GM18498 (cell line): ENCODE results near the gene CPT2.

Experiments
- ATAC-seq: cut with Tn5 transposase; IDR thresholded peaks from one replicate; pipeline ENCODE4 v1.9.1; 2021; ENCODE audit warnings: mild to moderate bottlenecking, moderate library complexity; ENCODE audit not compliant: unreplicated experiment

Gene CPT2

DNA sequence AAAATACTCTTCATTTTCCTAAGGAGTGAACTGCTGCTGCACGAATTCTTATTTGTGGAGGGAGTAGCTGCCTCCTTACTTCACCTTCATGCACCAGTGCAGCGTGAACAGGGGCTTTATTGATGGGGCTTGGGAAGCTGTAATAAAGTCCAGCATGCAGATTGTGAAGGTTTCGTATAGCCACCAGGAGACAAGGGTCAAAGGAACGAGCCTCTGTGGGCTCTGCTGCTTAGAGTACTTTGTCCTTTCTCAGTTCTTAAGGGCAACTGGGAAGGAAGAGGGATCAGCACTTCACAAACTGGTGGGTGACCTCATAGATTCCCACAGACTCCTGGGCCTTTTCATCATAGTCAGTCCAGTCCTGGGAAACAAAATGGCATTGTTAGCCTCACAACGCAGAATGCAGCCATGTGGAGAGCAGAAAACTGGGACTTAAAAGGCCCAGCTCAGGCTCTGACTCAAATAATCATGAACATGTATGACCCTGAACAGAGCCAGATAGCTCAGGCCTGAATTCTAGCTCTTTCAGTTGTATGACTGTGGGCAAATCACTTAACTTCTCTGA is 17.8 kb downstream of the CPT2 start:
- ATAC-seq: no peak

DNA sequence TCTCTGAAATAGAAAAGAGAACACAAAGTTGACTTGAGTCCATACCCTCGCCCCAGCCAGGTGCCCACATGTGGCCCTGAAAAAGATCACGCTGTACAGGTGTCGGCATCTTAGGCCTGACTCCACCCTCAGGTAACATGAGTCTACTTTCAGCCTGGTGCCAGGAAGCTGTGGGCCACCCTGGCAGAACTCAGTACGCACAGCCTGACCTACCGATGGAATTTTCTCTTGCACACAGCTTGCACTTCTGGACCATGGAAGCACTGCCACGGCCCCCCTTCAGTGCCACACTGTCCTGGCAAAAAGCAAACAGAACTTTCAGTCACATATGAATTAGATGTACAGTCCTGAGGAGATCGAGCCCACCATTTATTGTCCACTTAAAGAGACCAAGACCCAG is 21.6 kb downstream of the CPT2 start:
- no peak for ATAC-seq

DNA sequence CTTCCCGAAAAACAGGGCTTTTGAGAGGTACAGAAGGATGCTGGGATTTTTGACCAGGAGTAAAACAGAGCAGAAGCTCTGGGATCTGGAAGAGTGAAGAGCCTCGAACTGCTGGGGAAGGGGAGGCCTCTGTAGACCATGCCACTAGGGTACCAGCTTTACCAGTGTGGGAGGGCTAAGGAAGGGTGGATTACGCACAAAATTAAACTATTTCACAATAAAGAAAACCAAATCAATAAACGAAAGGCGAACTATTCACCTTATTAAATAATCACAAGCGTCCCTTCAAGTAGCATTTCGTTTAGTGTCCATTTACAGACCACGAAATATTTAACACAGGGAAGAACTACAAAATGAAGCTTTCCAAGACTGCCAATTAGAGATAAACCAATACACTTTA is 23.1 kb downstream of the CPT2 start:
- no peak for ATAC-seq

DNA sequence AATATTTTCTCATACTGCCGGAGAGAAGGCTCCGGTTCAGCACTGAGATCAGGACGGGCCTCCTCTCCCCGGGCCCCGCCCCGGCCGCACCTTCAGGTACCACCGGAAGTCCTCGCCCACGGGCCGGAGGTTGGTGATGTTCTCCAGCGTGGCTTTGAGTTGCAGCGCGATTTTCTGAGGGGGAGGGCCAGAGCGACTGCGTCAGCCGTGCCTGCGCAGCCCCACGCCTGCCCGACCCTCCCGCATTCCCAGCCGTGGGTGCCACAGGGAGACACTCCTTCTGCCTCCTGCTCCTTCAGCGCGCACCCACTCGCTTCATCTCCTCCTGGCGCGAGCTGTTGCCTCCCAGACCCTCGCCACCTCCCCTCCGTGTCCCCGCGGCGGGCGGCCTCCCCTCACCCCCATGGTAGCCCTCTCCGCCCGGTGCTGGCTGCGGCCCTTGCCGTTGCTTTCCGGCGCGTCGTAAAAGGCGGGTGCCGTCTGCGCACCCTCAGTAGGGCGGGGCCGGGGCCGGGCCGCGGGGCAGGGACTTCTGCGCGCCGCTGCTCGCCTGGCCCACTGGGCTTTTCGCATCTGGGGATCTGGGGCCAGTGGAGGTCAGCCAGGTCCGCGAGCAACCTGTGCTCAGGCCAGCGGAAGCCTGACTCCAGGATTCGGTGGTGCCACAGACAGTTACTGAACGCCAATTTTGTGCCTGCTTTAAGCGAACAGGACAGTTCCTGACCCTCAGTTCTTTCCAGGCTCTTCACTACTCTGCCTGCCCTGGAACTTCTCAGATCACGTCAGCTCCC is 23.7 kb downstream of the CPT2 start, which contains the start of gene CZIB:
TSS of gene CZIB (minus strand) at position 464 of the 791 bp plus-strand sequence. CDS start at position 405, 59 bp downstream.
- ATAC-seq: peak; percentile 93

DNA sequence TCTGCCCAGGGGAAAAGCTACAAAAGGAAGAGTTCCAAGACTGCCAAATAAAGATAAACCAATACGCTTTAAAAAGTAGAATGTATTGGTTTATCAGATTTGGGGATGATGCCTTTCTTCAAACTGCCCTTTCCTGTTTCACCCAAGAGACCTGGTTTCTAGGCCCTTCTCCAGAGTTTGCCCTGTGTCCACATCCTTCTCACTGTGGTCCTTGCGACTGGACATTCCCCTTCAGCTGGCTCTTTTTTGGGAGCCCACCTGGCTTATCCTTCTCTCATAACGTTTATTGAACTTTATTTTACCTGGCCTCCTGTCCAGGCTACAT is 24.3 kb downstream of the CPT2 start:
- ATAC-seq: no peak

DNA sequence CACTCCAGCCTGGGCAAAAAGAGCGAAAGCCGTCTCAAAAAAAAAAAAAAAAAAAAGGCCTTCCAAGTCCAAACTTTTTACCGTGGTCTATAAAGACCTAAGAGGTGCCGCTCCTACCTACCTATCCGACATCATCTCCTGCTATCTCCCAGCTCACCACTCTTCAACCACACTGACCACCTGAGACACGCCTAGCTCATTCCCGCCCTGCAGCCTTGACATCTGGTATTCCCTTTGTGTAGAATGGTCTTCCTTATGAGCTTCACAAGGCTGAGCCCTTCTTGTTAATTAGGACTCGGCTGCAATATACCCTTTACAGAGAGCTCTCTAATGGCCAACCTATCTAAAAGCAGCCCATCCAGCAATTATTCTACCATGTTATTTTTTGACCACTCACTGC is 41.0 kb downstream of the CPT2 start:
- no peak for ATAC-seq

DNA sequence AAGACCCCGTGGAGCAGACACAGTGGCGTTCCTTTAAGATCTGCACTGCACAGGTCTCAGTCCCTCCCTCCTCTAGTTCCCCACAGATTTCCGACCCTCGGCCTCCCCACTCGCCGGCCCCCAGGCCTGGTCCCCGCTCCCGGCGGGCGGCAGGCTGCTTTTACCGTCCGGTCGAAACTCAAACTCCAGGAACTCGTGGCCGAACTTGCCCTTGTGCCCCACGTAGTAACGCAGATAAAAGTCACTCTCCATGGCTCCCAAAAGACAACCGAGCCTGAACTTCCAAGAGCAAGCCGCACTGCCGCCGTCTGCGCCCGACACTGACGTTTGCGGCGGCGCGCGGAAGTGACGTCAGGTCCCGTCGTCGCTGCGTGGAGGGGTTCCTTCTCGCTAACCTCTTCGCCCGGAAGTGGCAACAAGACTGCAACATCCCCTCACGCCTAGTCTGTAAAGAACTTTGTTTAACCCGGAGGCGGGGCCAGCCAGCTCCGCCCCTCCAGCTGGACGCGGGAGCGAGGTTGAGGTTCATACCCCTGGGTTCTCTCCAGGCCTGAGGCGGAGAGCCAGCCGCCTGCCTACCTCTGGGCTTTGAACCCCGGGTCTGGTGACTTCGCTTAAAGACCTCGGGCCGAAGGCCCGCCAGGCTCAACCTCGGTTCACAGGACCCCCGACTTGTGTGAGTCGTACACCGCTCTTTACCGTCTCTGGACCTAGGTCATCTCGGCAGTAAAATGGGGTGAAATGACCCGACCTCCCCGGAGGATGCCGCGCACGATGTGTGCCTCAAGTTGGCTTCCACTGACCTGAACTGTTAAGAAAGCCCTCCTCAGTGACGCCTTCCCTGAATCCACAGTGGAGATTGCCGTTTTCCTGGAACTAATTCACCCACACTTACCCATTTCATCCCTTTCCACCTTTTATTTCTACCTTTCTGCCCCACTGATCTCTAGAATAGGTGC is 41.9 kb downstream of the CPT2 start, which contains the start of gene MAGOH:
TSS of gene MAGOH (minus strand) at position 322 of the 959 bp plus-strand sequence. CDS start at position 252, 70 bp downstream.
- ATAC-seq: peak; percentile 97

DNA sequence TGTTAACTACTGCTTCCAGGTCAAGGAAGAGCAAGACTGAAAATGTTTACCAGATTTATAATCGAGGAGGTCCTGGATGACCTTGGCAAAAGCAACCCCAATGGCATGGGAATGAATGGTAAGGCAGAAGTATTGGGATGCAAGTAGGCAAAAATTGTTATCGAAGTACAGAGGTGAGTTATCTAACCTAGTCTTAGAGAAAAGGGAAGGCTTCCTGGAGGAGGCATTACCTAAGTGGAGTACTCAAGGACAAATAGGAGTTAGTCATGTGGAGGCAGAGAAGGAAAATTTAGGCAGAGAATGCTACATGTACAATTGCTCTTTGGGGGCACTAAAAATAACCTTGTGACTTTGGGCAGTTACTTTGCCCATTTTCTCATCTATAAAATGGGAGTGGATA is 45.2 kb downstream of the CPT2 start:
- ATAC-seq: no peak

DNA sequence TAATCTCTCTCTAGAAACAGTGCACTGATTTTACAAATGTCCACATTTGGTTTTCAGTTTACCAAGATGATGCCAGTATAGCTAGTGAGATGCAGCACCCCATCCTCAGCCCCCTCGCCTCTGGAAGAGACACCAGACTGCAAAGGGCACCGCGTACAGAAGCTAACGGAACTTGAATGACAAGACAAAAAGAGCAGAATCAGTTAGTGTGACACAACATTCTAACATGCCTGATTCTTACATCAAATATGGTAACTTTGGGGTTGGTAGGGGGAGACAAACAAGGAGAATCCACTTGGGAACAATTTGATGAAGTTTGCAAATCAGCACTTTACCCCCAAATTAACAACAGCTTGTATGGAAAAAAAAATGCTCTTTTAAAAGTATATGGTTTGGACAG is 45.8 kb downstream of the CPT2 start:
- ATAC-seq: no peak

DNA sequence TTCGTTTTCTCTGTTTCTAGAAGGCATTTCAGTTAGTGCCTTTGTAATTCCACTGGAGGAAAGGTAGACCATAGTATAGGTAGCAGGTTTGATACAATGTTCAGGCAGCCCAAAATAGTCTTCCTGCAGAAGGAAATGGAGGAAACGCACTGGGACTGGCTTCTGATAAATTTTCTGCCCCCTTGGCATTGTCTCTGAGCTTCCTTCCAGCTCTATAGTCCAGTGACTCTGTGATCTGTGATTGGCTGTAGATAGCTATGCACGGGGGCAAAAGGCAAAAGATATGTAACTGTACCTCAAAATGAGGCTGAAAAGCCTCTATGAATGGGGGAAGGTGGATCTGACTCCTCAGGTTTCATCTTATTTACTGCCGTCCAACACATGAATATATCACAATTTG is 47.5 kb downstream of the CPT2 start:
- no peak for ATAC-seq

DNA sequence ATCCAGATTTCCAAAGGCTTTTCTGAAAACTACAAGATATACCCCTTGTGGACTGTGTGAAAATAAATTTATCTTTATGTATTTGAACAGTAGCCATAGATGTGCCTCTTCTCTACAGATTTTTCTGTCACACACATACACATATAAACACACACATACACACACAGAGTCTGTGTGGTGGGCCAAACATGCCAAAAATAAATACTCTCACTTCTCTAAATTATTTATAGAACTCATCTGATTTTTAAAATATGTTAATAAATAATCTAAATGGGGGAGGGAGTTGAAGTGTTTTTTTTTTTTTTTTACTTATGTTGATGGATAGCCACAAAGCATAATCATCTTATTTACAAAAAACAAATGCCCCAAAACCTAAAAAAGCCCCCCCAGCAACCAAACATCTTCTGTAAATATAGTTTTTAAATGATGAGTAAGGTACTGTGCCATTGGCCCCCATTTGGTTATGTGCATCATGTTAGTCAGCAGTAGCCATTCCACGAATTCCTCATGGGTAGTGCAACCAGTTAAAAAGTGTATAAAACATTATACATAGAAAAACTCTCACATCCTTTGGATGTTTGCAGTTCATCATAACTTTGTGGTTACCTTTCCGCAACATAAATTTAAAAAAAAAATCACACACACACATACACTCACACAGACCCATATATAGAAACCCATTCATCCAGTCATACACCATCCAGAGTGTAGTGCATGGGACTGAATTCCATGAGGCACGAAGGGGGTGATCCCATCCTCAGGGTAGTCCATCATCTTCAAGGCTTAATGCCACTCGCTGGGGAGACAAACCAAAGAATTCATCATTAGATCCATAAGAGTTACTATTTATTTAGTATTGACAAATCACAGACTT is 49.9 kb downstream of the CPT2 start:
- no peak for ATAC-seq

DNA sequence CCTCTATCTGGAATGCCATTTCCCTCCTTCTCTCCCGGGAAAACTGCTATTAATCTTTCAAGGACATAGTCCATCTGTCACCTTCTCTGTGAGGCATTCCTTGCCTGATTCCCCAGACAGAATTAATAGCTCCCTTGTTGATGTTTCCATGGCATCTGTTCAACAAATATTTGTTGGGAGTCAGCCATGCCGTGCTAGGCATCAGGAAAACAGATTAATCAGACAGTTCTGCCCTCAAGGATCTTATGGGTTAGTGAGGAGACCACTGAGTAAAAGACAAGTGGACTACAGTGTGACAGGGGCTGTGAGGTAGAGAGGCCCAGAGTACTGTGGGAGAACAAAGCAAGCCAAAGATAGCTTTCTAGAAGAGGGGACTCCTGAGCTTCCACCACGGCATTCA is 53.1 kb downstream of the CPT2 start:
- ATAC-seq: no peak

DNA sequence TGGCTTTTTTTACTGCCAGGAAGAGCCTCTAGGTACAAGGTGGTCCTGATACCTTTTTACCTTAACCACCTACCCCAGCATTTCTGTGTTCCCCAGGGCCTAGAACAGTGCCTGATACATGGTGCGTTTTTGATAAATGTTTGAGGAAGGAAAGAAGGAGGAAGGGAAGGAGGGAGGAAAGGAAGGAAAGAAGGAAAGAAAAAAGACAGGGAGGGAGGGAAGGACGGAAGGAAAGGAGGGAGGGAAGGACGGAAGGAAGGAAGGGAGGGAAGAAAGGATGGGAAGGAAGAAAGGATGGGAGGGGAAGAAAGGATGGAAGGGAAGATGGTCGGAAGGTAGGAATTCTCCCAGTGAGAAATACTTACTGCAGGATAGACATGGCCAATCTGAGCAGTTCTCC is 53.7 kb downstream of the CPT2 start:
- ATAC-seq: no peak

DNA sequence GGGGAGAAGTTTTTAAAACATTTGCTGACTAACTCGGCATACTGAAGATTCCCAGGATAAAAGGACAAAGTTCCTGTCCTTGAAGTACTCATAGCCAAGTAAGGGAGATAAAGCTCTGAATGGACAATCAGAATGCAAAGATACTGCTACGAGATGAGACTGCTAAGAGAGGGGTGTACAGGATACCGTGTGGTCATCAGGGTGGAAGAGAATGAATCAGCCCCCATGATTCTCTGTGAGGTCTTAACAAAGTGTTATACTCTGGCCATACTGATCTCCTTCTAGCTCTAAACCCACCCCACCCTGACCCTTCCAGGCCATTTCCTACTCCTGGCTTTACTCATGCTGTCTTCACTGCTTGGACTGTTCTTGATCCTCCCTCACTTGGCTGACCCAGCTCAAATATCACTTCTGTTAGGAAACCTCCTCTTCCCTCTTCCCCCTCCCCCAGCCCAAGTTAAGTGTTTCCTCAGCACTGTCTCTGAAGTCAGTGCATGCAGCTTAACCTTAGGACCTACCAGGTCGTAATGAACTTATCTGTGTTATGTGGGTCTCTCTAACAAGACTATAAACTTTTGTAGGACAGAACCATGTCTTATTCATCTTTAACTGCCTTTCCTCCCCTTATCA is 57.5 kb downstream of the CPT2 start:
- ATAC-seq: no peak

DNA sequence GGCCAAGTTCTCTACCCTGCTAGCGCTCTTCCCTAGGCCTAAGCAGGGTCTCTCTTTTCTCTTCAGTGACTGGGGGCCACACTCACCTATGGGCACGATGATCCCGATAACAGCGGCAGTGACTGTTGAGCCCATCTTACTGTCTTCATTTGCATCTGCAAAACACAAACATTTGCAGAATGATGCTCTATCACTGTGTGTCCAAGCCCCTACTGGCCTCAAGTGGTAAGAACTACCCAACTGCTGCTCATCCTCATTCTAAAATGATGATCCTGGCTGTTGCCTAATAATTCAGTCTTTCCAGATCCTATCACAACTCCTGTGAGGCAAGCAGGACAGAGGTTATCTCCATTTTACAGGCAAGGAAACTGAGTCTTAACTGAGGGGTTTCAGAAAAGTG is 58.4 kb downstream of the CPT2 start:
- ATAC-seq: no peak

DNA sequence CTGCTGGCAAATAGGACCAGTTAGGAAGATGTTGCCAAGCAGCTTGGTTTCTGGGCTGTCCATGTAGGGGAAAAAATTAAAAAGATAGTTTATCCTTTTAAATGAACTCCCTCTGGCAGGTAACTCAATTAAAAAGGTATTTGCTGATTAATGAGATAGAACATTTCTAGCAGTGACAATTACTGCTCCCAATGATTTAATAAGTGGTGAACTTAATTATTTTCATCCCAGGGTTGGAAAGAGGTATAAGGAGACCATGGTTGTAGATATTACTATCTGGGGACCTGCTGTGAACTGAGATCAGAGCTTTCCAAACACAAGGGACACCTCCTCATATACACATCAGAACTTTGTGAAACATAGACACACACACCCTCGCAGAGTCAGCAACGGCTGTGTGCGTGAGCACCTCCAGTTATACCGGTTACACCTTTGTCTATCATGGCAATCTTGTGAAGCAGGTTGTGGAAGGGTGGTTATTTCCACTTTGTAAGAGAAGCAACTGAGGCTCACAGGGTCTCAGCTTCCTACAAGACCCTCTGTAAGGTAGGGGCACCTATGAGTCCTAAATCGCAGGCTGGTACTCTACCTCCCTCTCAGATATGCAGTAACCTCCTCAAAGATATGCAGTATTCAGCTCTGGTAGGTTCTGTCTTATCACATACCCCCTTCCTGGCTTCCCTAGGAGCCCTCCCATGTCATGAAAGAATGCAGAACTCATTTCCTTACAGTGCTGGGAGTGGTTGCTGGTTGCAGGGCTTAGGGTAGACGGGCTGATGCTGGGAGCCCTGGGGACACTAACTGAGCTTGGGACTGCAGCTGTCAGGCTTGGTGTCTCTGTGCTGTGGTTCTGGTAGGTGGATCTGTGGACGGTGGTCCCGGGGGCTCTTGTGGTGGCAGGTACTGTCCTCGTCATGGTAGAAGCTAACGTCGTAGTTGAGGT is 60.2 kb downstream of the CPT2 start:
- no peak for ATAC-seq

DNA sequence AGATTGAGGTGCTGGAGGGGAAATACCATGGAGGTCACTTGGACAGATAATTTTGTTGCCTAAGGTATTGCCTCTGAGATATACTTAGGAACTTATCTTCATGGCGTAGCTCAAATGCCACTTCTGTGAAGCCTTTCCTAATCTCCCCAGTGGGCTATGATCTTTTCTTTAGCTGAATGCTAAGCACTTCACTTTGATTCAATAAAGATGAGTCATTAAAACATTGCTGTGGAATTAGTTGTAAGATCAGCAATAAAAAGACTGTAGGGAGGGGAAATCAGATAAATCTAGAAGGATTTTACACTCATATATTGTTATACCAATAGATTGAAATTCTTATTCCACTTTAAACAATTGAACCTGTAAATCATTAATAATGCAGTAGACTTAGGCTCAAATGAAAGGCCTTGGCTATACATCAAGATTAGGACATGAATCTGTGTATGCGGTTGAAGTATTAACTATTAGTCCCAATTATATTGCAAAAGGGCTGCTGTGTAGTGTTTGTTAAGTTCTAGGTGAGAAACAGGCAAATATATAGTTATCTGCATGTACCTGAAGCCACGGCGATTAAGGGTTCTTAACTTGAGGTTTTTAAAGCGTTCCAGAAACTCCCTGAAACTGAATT is 60.9 kb downstream of the CPT2 start:
- ATAC-seq: no peak

DNA sequence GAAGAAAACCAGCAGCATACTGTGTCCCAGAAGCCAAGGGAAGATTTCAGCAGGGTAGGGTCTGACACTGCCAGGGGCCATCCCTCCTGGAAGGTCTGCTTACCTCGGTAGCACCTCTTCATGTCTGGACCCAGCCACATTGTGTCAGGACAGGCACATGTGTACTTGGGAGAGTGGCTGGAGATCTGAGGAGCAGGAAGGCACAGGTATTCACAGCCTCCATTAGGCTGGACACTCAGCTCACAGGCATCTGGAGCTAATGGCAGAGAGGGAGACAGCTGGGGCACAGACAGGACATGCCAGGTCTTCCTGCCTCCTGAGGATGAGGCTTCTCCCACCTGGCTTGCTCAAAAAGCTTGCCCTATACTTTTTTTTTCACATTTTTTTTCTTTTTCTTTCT is 61.6 kb downstream of the CPT2 start:
- no peak for ATAC-seq

DNA sequence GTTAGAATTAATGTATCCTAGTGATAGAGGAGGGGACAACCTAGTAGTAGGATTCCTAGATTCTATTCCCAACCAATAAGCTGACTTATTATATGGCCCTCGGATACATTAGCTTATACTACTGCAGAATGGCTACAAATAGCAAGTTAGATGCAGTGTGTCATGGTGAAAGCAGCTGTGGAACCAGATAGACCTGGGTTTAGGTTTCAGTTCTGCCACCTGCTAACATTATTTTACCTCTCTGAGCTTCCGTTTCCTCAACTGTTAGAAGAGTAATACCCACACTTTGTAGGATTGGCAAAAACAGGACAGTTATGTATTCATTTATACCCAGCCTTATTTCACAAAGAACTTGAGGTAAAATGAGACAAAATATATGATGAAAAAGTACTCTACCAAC is 63.3 kb downstream of the CPT2 start:
- ATAC-seq: peak; percentile 53
